ENCODE measurements around the gene OR4N2. TPM values are rescaled to one million over a fixed set of nuclear protein-coding genes. Genes with fewer than 3 reads are reported as not detected.
"Not testable (repeated sequence)": the region's sequence is repeated elsewhere in the genome, so short reads cannot be mapped to it uniquely, and the experiment has no call there.

The OR4N2 gene
- total RNA-seq, 4 donors from 2014 or later, result not detected

GRCh38 chr14:19788150-19788549 lies 15.4 kb upstream of the OR4N2 start:
- H3K27ac ChIP-seq (replicated peaks in 1 of 4); DNase-seq (ENCODE audit: extremely low spot score); H3K9me3 ChIP-seq; H3K4me3 ChIP-seq; H3K36me3 ChIP-seq; H3K27me3 ChIP-seq; H3K4me1 ChIP-seq; intact Hi-C loops (cut with DNase I): not testable (repeated sequence)
- 70% methylated on average over 7 of the region's 7 CpGs for WGBS

- H3K9me3 ChIP-seq; intact Hi-C loops (cut with DNase I); DNase-seq (ENCODE audit: extremely low spot score); H3K27ac ChIP-seq (replicated peaks in 1 of 4); H3K36me3 ChIP-seq; H3K4me1 ChIP-seq; H3K4me3 ChIP-seq: not testable (repeated sequence)
- peaks cover 0 to 16% (median 0%) of the 10 kb centered on the region in 4 donors for H3K27me3 ChIP-seq
- 69% methylated on average over 10 of the region's 10 CpGs for WGBS
Observed at GRCh38 chr14:19796520-19797108, 7.0 kb upstream of the OR4N2 start.

- no peaks in the 10 kb centered on the region for H3K36me3 ChIP-seq
- TF ChIP-seq POLR2AphosphoS5 (IDR thresholded peaks at IDR 0.05) (no peak), EP300 (IDR thresholded peaks at IDR 0.05) (no peak), POLR2A (IDR thresholded peaks at IDR 0.05; ENCODE audit: low read depth) (no peak)
- TF ChIP-seq, protein P1, sequence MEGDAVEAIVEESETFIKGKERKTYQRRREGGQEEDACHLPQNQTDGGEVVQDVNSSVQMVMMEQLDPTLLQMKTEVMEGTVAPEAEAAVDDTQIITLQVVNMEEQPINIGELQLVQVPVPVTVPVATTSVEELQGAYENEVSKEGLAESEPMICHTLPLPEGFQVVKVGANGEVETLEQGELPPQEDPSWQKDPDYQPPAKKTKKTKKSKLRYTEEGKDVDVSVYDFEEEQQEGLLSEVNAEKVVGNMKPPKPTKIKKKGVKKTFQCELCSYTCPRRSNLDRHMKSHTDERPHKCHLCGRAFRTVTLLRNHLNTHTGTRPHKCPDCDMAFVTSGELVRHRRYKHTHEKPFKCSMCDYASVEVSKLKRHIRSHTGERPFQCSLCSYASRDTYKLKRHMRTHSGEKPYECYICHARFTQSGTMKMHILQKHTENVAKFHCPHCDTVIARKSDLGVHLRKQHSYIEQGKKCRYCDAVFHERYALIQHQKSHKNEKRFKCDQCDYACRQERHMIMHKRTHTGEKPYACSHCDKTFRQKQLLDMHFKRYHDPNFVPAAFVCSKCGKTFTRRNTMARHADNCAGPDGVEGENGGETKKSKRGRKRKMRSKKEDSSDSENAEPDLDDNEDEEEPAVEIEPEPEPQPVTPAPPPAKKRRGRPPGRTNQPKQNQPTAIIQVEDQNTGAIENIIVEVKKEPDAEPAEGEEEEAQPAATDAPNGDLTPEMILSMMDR (IDR thresholded peaks at IDR 0.05), result no peak
- intact Hi-C loops (cut with DNase I), result no loop called here
Observed at GRCh38 chr14:19799880-19800279, 3.7 kb upstream of the OR4N2 start.

GRCh38 chr14:19800282-19801117 lies 3.1 kb upstream of the OR4N2 start:
- H3K27me3 ChIP-seq, result peaks cover 0 to 10% (median 0%) of the 10 kb centered on the region in 4 donors
- no peaks in the 10 kb centered on the region for H3K9me3 ChIP-seq
- no peak overlapping the region for H3K27ac ChIP-seq (replicated peaks in 1 of 4)
- DNase-seq (ENCODE audit: extremely low spot score), result no peak
- TF ChIP-seq POLR2A (IDR thresholded peaks at IDR 0.05; ENCODE audit: low read depth), result no peak
- no peak for TF ChIP-seq EP300 (IDR thresholded peaks at IDR 0.05)
- TF ChIP-seq, protein P1 (IDR thresholded peaks at IDR 0.05), result no peak
- no peak for TF ChIP-seq POLR2AphosphoS5 (IDR thresholded peaks at IDR 0.05)
- intact Hi-C loops (cut with DNase I), result no loop called here
- 83% methylated on average over 16 of the region's 17 CpGs for WGBS
- no peaks in the 10 kb centered on the region for H3K4me1 ChIP-seq
- H3K4me3 ChIP-seq, result no peak overlapping the region
- H3K36me3 ChIP-seq, result no peaks in the 10 kb centered on the region

More at GRCh38 chr14:19799880-19800279, 3.7 kb upstream of the OR4N2 start:
- no peak overlapping the region for H3K4me3 ChIP-seq
- H3K9me3 ChIP-seq, result no peaks in the 10 kb centered on the region
- DNase-seq (ENCODE audit: extremely low spot score), result no peak
- H3K27ac ChIP-seq (replicated peaks in 1 of 4), result no peak overlapping the region
- no peaks in the 10 kb centered on the region for H3K4me1 ChIP-seq
- 82% methylated on average over 5 of the region's 5 CpGs for WGBS
- H3K27me3 ChIP-seq, result peaks cover 0 to 10% (median 0%) of the 10 kb centered on the region in 4 donors

DNA sequence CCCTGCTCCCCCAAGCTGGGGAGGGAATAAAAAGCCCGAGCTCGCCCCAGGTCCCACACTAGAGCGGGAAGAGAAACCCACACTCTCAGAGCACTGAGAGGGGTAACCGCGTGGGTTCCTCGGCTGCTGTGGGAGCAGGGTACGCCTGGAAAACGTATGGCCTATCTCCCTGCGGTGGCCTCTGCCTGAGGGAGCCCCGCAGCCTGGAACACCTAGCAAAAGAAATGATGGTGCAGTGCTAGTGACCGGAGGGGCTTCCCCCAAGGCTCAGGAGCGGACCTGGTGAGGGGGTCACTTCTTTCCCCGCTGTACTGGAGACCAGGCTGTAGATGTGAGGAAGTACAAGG lies 2.5 kb upstream of the OR4N2 start:
- Histone ChIP-seq H3K36me3 (no peaks in the 10 kb centered on the region), H3K4me1 (no peaks in the 10 kb centered on the region), H3K27me3 (peaks cover 0 to 10% (median 0%) of the 10 kb centered on the region in 4 donors), H3K4me3 (no peak overlapping the region), H3K27ac (replicated peaks in 1 of 4) (no peak overlapping the region), H3K9me3 (no peaks in the 10 kb centered on the region)
- WGBS, result 76% methylated on average over 13 of the region's 13 CpGs
- intact Hi-C loops (cut with DNase I), result no loop called here
- no peak for DNase-seq (ENCODE audit: extremely low spot score)
- TF ChIP-seq POLR2A (IDR thresholded peaks at IDR 0.05; ENCODE audit: low read depth) (no peak), EP300 (IDR thresholded peaks at IDR 0.05) (no peak), POLR2AphosphoS5 (IDR thresholded peaks at IDR 0.05) (no peak)
- TF ChIP-seq, protein P1 (IDR thresholded peaks at IDR 0.05), result no peak

GRCh38 chr14:19813171-19813920 lies 9.8 kb downstream of the OR4N2 start:
- H3K27ac ChIP-seq (replicated peaks in 1 of 4); DNase-seq (ENCODE audit: extremely low spot score); H3K27me3 ChIP-seq; H3K4me1 ChIP-seq; intact Hi-C loops (cut with DNase I); H3K36me3 ChIP-seq; H3K4me3 ChIP-seq: not testable (repeated sequence)
- WGBS, result 53% methylated on average over 4 of the region's 4 CpGs
- H3K9me3 ChIP-seq, result peaks cover 0 to 11% (median 2%) of the 10 kb centered on the region in 4 donors

GRCh38 chr14:19819879-19820278 lies 16.3 kb downstream of the OR4N2 start:
- H3K4me1 ChIP-seq; H3K36me3 ChIP-seq; H3K27me3 ChIP-seq; H3K4me3 ChIP-seq; H3K9me3 ChIP-seq; H3K27ac ChIP-seq (replicated peaks in 1 of 4); DNase-seq (ENCODE audit: extremely low spot score); intact Hi-C loops (cut with DNase I): not testable (repeated sequence)
- 93% methylated on average over 1 of the region's 1 CpG for WGBS

- intact Hi-C loops (cut with DNase I); DNase-seq (ENCODE audit: extremely low spot score); H3K9me3 ChIP-seq: not testable (repeated sequence)
Observed at GRCh38 chr14:19821016-19821415, 17.4 kb downstream of the OR4N2 start.

More at GRCh38 chr14:19821016-19821415, 17.4 kb downstream of the OR4N2 start:
- H3K27ac ChIP-seq (replicated peaks in 1 of 4); H3K36me3 ChIP-seq; H3K27me3 ChIP-seq; H3K4me3 ChIP-seq; H3K4me1 ChIP-seq: not testable (repeated sequence)
- WGBS, result 75% methylated on average over 6 of the region's 6 CpGs

Measured in esophagus muscularis mucosa (tissue), 4 donors.